HEK293 (cell line): Measurements from ENCODE around the gene CYB561A3.

Experiments used
- CTCF ChIA-PET: fragments of 350-600 bp; formaldehyde crosslinking; extraction: SDS; loops from one replicate; lab custom pipeline; 2021; ENCODE audit warnings: antibody characterized with exemption; lab: Yijun Ruan, JAX
- POLR2A ChIA-PET: fragments of 300-600 bp; formaldehyde crosslinking; extraction: SDS; loops from one replicate; lab custom pipeline; 2020; ENCODE audit warnings: antibody characterized with exemption, inconsistent platforms; lab: Yijun Ruan, JAX
- H3K27ac ChIP-seq: fragments of 200-500 bp; sonication (Bioruptor generic); 2 replicates; pipeline ENCODE4 v1.5.1; 2014; ENCODE audit warnings: low read depth, low read length, control low read depth, inconsistent platforms; ENCODE audit errors: extremely low read depth
- H3K36me3 ChIP-seq, 2 experiments: fragments of 200-500 bp in 1 of 2; sonication (Bioruptor generic) in 1 of 2; 1 replicate in 1 of 2; 2 replicates in 1 of 2; pipeline ENCODE4 v1.5.1; 2014 to 2017; ENCODE audit warnings: inconsistent platforms in 2 of 2, low read length in 2 of 2; ENCODE audit not compliant: control insufficient read depth in 2 of 2, insufficient read depth in 1 of 2
- H3K4me1 ChIP-seq: fragments of 200-500 bp; sonication (Bioruptor generic); 2 replicates; pipeline ENCODE4 v1.5.1; 2014; ENCODE audit warnings: mild to moderate bottlenecking, low read length, inconsistent platforms; ENCODE audit not compliant: control insufficient read depth, insufficient read depth
- H3K4me3 ChIP-seq: 2 replicates; pipeline ENCODE4 v1.5.1; 2011; ENCODE audit warnings: low read depth, mild to moderate bottlenecking, control low read depth, low read length, moderate library complexity
- H3K9me3 ChIP-seq: fragments of 200-500 bp; sonication (Bioruptor generic); 2 replicates; pipeline ENCODE4 v1.5.1; 2014; ENCODE audit warnings: low read depth, low read length, inconsistent platforms; ENCODE audit not compliant: control insufficient read depth, insufficient read depth
- GLI2 ChIP-seq: fragments of 450-650 bp; formaldehyde crosslinking; IDR thresholded peaks from 2 replicates; pipeline ENCODE4; 2017; ENCODE audit warnings: missing biosample characterization, missing genetic modification characterization, low read depth, borderline replicate concordance
- PRDM1 ChIP-seq: fragments of 450-650 bp; formaldehyde crosslinking; IDR thresholded peaks from 2 replicates; pipeline ENCODE4; 2016; ENCODE audit warnings: missing biosample characterization, missing genetic modification characterization
- SETDB1 ChIP-seq: IDR thresholded peaks from one replicate; pipeline ENCODE4 v1.6.1; 2017; ENCODE audit warnings: mild to moderate bottlenecking, low read length, moderate library complexity, mixed read lengths; ENCODE audit not compliant: insufficient read length
- ZEB2 ChIP-seq: fragments of 450-650 bp; formaldehyde crosslinking; IDR thresholded peaks from 2 replicates; pipeline ENCODE4 v1.5.1; 2016; ENCODE audit warnings: missing biosample characterization, missing genetic modification characterization
- ZFP3 ChIP-seq: fragments of 450-650 bp; formaldehyde crosslinking; IDR thresholded peaks from 2 replicates; pipeline ENCODE4 v1.5.1; 2016; ENCODE audit warnings: low read depth, missing biosample characterization, missing genetic modification characterization
- ZNF112 ChIP-seq: fragments of 450-650 bp; formaldehyde crosslinking; IDR thresholded peaks from 2 replicates; pipeline ENCODE4 v1.5.0; 2017; ENCODE audit warnings: missing biosample characterization, missing genetic modification characterization
- ZNF155 ChIP-seq: fragments of 450-650 bp; formaldehyde crosslinking; IDR thresholded peaks from 2 replicates; pipeline ENCODE4 v1.5.1; 2016; ENCODE audit warnings: missing biosample characterization, missing genetic modification characterization
- ZNF248 ChIP-seq: fragments of 450-650 bp; formaldehyde crosslinking; IDR thresholded peaks from 2 replicates; pipeline ENCODE4 v1.5.1; 2017; ENCODE audit warnings: missing biosample characterization, missing genetic modification characterization
- ZNF341 ChIP-seq: fragments of 450-650 bp; formaldehyde crosslinking; IDR thresholded peaks from 2 replicates; pipeline ENCODE4; 2016; ENCODE audit warnings: low read depth, missing biosample characterization, missing genetic modification characterization
- ZNF37A ChIP-seq: fragments of 450-650 bp; IDR thresholded peaks from 2 replicates; pipeline ENCODE4 v1.5.1; 2018; ENCODE audit warnings: missing biosample characterization, missing genetic modification characterization
- ZNF561 ChIP-seq: fragments of 450-650 bp; IDR thresholded peaks from 2 replicates; pipeline ENCODE4 v1.5.1; 2018; ENCODE audit warnings: missing biosample characterization, missing genetic modification characterization, borderline replicate concordance
- ZNF596 ChIP-seq: fragments of 450-650 bp; IDR thresholded peaks from 2 replicates; pipeline ENCODE4 v1.5.0; 2018; ENCODE audit warnings: missing biosample characterization, mild to moderate bottlenecking, missing genetic modification characterization, moderate library complexity
- ZNF670 ChIP-seq: fragments of 450-650 bp; formaldehyde crosslinking; IDR thresholded peaks from 2 replicates; pipeline ENCODE4 v1.5.1; 2016; ENCODE audit warnings: missing biosample characterization, missing genetic modification characterization, low read depth
- ZNF692 ChIP-seq: fragments of 450-650 bp; formaldehyde crosslinking; IDR thresholded peaks from 2 replicates; pipeline ENCODE4 v1.5.1; 2016; ENCODE audit warnings: missing biosample characterization, missing genetic modification characterization
- ZNF777 ChIP-seq: fragments of 450-650 bp; formaldehyde crosslinking; IDR thresholded peaks from 2 replicates; pipeline ENCODE4 v1.5.1; 2017; ENCODE audit warnings: missing biosample characterization, missing genetic modification characterization, borderline replicate concordance
- ZNF837 ChIP-seq: fragments of 450-650 bp; formaldehyde crosslinking; IDR thresholded peaks from 2 replicates; pipeline ENCODE4 v1.5.1; 2016; ENCODE audit warnings: missing biosample characterization, missing genetic modification characterization
- ZSCAN30 ChIP-seq: fragments of 450-650 bp; IDR thresholded peaks from 2 replicates; pipeline ENCODE4 v1.5.1; 2018; ENCODE audit warnings: missing biosample characterization, mild to moderate bottlenecking, missing genetic modification characterization, moderate library complexity
- ZXDB ChIP-seq: fragments of 450-650 bp; formaldehyde crosslinking; IDR thresholded peaks from 2 replicates; pipeline ENCODE4 v1.5.1; 2016; ENCODE audit warnings: missing biosample characterization, missing genetic modification characterization
- TF ChIP-seq, protein P1 (sequence below): sonication (generic); formaldehyde crosslinking; IDR thresholded peaks from 2 replicates; pipeline ENCODE4 v1.8.1; 2022; ENCODE audit warnings: mild to moderate bottlenecking, moderate library complexity, missing genetic modification reagents
- TF ChIP-seq, protein P2 (sequence below): fragments of 450-650 bp; formaldehyde crosslinking; IDR thresholded peaks from 2 replicates; pipeline ENCODE4 v1.5.1; 2016; ENCODE audit warnings: missing biosample characterization, missing genetic modification characterization
- TF ChIP-seq, protein P3 (sequence below): fragments of 450-650 bp; formaldehyde crosslinking; IDR thresholded peaks from 2 replicates; pipeline ENCODE4 v1.5.1; 2016; ENCODE audit warnings: missing biosample characterization, missing genetic modification characterization

The CYB561A3 gene

DNA sequence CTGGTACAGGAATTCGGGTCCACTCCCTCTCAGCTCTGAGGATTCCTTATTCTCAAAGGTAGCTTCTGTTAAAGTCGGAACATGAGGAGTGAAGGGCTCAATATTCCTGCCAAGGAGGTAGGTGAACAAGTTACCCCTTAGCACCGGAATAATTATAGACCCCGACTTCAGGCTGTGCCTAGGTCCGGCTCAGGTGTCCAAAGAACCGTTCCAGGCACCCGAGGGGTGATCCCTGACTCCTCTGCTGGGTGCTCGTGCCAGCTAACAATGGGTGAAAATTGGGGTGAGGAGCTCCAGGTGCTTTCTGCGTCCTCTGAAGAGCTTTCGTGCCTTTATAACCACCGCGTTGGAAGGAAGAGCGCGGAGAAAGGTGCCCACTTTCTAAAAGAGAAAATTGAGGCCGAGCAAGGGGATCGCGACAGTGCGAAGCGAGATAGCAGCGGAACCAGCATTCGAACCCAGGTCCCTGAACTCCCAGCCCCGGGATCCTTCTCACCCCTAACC lies 393 bp downstream of the CYB561A3 start:
- ChIA-PET CTCF (interaction anchor here (0.5 to 9.6 kb wide), 4 partner anchors 24 to 44 kb away, joined by 3 to 69 read pairs (median 22); no protein-coding TSS in a partner anchor), POLR2A (interaction anchor here (0.6 to 4.6 kb wide), 22 partner anchors 9 to 448 kb away, joined by 3 to 56 read pairs (median 5); partner anchors contain the start of genes CPSF7, DDB1, SDHAF2 and TKFC)
- H3K36me3 ChIP-seq = peaks cover 10 to 27% of the 10 kb centered on the region in 2 experiments; a peak in 2 of 3 replicates
- H3K4me3 ChIP-seq = peak overlapping the region; percentile 65
- H3K4me1 ChIP-seq = peaks cover 2% of the 10 kb centered on the region; the same call in 1 of the 2 replicates
- peak overlapping the region; percentile 94 for H3K27ac ChIP-seq
- no peak for TF ChIP-seq ZNF112 (tag by site-specific recombination)
- TF ChIP-seq ZNF155 (tag by site-specific recombination) = no peak
- peak; percentile 73 for TF ChIP-seq PRDM1
- TF ChIP-seq ZNF37A (tag by site-specific recombination) = no peak
- peak; percentile 72 for TF ChIP-seq ZNF341 (tag by site-specific recombination)
- TF ChIP-seq, all 188 proteins: peak for 2
- H3K9me3 ChIP-seq = no peaks in the 10 kb centered on the region

DNA sequence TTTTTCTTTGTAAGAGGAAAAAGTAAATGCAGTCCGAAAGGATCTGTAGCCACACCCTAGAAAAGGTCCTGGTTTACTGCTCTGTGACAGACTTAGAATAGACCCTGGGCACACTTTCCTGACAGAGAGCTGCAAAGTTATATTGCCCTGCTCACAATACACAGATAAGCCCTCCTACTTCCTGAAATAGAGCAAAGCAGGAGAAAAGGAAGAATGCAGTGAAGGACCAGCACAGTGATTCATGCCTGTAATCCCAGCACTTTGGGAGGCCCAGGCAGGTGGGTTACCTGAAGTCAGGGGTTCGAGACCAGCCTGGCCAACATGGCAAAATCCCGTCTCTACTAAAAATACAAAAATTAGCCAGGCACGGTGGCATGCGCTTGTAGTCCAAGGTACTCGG lies 2.2 kb downstream of the CYB561A3 start:
- peaks cover under 1 to 12% of the 10 kb centered on the region in 2 experiments; a peak in 2 of 3 replicates for H3K36me3 ChIP-seq
- H3K4me1 ChIP-seq = peaks cover 2% of the 10 kb centered on the region; the same call in 1 of the 2 replicates
- no peak overlapping the region for H3K27ac ChIP-seq
- H3K9me3 ChIP-seq = no peaks in the 10 kb centered on the region
- H3K4me3 ChIP-seq = no peak overlapping the region
- ChIA-PET POLR2A (interaction anchor here (0.7 to 4.6 kb wide), 5 partner anchors 8 to 79 kb away, joined by 3 to 56 read pairs (median 37); partner anchors contain the start of genes DDB1 and TKFC), CTCF (interaction anchor here (0.7 to 9.6 kb wide), 4 partner anchors 23 to 312 kb away, joined by 3 to 69 read pairs (median 22); no protein-coding TSS in a partner anchor)
- TF ChIP-seq ZNF692 (tag by site-specific recombination) = no peak
- TF ChIP-seq ZEB2 (tag by site-specific recombination) = no peak
- no peak for TF ChIP-seq GLI2 (tag by site-specific recombination)
- TF ChIP-seq ZNF777 (tag by site-specific recombination) = no peak
- no peak for TF ChIP-seq ZNF670 (tag by site-specific recombination)
- TF ChIP-seq, protein P1, sequence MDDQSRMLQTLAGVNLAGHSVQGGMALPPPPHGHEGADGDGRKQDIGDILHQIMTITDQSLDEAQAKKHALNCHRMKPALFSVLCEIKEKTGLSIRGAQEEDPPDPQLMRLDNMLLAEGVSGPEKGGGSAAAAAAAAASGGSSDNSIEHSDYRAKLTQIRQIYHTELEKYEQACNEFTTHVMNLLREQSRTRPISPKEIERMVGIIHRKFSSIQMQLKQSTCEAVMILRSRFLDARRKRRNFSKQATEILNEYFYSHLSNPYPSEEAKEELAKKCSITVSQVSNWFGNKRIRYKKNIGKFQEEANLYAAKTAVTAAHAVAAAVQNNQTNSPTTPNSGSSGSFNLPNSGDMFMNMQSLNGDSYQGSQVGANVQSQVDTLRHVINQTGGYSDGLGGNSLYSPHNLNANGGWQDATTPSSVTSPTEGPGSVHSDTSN (CRISPR knock-in tag) = no peak
- TF ChIP-seq ZNF248 (tag by site-specific recombination) = no peak
- TF ChIP-seq ZNF837 (tag by site-specific recombination) = no peak
- no peak for TF ChIP-seq ZNF561 (tag by site-specific recombination)
- TF ChIP-seq, protein P2, sequence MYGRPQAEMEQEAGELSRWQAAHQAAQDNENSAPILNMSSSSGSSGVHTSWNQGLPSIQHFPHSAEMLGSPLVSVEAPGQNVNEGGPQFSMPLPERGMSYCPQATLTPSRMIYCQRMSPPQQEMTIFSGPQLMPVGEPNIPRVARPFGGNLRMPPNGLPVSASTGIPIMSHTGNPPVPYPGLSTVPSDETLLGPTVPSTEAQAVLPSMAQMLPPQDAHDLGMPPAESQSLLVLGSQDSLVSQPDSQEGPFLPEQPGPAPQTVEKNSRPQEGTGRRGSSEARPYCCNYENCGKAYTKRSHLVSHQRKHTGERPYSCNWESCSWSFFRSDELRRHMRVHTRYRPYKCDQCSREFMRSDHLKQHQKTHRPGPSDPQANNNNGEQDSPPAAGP = no peak
- TF ChIP-seq ZSCAN30 (tag by site-specific recombination) = no peak
- TF ChIP-seq, all 188 proteins: peak for 0

DNA sequence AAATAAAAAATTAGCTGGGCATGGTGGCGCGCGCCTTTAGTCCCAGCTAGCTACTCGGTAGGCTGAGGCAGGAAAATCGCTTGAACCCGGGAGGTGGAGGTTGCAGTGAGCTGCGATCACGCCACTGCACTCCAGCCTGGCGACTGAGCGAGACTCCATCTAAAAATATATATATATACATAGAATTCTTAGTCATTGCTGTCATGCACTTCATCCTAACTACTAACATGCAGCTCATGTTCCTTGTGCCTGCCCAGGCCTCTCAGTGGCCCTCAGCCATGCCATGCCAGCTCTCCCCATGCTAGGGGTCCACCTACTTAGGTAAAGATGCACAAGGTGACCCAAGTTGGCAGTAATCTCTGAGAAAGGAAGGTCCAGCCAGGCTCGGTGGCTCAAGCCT lies 3.1 kb downstream of the CYB561A3 start:
- CTCF ChIA-PET = interaction anchor here (0.8 to 9.6 kb wide), 3 partner anchors 22 to 34 kb away, joined by 4 to 69 read pairs (median 15); partner anchors contain the start of gene TMEM216
- no peak overlapping the region for H3K27ac ChIP-seq
- TF ChIP-seq ZNF155 (tag by site-specific recombination) (no peak), ZNF596 (tag by site-specific recombination) (no peak), ZNF692 (tag by site-specific recombination) (no peak), ZXDB (tag by site-specific recombination) (no peak), ZFP3 (tag by site-specific recombination) (no peak), SETDB1 (no peak)
- TF ChIP-seq, protein P3, sequence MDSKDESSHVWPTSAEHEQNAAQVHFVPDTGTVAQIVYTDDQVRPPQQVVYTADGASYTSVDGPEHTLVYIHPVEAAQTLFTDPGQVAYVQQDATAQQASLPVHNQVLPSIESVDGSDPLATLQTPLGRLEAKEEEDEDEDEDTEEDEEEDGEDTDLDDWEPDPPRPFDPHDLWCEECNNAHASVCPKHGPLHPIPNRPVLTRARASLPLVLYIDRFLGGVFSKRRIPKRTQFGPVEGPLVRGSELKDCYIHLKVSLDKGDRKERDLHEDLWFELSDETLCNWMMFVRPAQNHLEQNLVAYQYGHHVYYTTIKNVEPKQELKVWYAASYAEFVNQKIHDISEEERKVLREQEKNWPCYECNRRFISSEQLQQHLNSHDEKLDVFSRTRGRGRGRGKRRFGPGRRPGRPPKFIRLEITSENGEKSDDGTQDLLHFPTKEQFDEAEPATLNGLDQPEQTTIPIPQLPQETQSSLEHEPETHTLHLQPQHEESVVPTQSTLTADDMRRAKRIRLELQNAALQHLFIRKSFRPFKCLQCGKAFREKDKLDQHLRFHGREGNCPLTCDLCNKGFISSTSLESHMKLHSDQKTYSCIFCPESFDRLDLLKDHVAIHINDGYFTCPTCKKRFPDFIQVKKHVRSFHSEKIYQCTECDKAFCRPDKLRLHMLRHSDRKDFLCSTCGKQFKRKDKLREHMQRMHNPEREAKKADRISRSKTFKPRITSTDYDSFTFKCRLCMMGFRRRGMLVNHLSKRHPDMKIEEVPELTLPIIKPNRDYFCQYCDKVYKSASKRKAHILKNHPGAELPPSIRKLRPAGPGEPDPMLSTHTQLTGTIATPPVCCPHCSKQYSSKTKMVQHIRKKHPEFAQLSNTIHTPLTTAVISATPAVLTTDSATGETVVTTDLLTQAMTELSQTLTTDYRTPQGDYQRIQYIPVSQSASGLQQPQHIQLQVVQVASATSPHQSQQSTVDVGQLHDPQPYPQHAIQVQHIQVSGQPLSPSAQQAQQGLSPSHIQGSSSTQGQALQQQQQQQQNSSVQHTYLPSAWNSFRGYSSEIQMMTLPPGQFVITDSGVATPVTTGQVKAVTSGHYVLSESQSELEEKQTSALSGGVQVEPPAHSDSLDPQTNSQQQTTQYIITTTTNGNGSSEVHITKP (tag by site-specific recombination) = no peak

More for the DNA sequence above, 3.1 kb downstream of the CYB561A3 start:
- no peaks in the 10 kb centered on the region for H3K9me3 ChIP-seq
- peaks cover 2% of the 10 kb centered on the region; the same call in 1 of the 2 replicates for H3K4me1 ChIP-seq
- no peak overlapping the region for H3K4me3 ChIP-seq
- POLR2A ChIA-PET = interaction anchor here (4.6 kb wide), 1 partner anchor 10 kb away, joined by 37 read pairs; no protein-coding TSS in a partner anchor
- peaks cover 0 to 7% of the 10 kb centered on the region in 2 experiments; a peak in 2 of 3 replicates for H3K36me3 ChIP-seq
